Stimulated activated CD8-positive, alpha-beta memory T cell treated with anti-CD3 and anti-CD28 coated beads, Interleukin-12 subunit alpha, Interleukin-12 subunit beta, amount 100 ng/mL, for 24 hours (primary cell): ENCODE data around the gene KRTAP5-1.
"Not testable (repeated sequence)": the region's sequence is repeated elsewhere in the genome, so short reads cannot be mapped to it uniquely, and the experiment has no call there.

Experiments
- DNase-seq: peaks from one replicate; pipeline ENCODE4 v3.0.0-alpha.2; 2020; ENCODE audit errors: extremely low read depth

KRTAP5-1 gene, protein sequence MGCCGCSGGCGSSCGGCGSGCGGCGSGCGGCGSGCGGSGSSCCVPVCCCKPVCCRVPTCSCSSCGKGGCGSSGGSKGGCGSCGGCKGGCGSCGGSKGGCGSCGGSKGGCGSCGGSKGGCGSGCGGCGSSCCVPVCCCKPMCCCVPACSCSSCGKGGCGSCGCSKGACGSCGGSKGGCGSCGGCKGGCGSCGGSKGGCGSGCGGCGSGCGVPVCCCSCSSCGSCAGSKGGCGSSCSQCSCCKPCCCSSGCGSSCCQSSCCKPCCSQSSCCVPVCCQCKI

GRCh38 chr11:1584661-1585370 lies at the start of gene KRTAP5-1:
Gene KRTAP5-1 (minus strand): TSS chr11:1585283. CDS start chr11:1585249, 34 bp downstream.
- not testable (repeated sequence) for DNase-seq

GRCh38 chr11:1633864-1634263 lies 48.8 kb upstream of the KRTAP5-1 start:
- no peak for DNase-seq

DNA sequence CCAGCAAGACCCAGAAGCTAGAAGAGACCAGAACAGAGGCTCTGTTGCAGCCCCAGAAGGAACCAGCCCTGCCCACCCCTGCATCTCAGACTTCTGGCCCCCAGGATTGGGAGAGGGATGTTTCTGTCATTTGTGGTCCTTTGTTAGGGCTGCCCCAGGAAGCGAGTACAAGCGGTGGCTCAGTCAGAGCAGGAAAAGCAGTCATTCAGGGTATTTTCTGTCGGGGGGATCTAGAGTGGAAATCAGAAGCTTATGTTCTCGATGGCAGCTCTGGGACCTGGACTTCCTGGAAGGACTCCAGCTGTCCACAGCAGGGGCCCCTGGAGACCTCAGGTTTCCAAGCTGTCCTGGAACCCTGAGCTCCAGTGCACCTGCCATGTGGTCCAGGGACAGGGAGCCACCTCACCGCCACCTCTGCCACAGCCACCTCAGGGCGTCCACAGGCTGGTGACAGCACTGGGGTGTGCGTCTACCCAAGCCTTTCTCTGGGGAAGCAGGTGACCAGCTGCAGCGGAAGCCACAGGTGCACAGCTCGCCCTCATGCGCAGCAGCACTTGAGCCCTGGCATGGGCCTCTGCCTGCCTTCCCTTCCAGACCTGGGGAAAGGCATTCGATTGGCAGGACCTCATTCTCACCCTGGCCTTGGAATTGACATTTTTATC lies 47.1 kb upstream of the KRTAP5-1 start:
- no peak for DNase-seq

DNA sequence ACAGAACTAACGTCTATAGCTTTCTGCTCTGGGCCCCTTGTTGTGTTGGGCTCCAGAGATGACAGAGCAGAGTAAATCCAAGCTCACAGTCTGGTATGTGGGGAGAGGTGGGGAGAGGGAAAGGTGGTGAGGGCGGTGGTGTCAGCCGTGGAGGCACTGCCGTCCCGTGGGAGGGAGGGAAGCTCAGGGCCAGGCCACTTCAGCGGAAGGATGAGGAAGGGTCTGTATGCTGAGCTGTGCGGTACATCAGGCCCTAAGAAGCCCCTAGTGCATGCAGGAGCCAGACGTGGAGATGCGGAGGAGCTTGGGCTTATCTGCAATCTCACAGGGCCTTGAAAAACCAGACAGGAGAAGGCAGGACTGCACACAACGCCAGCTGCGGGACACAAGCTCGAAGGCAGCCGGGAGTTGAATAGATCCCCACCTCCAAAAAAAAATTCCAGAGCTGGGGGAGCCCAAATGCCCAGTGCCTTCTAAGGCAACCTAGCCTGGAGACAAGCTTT lies 46.0 kb upstream of the KRTAP5-1 start:
- DNase-seq = no peak

- no peak for DNase-seq
These were observed 45.2 kb upstream of the KRTAP5-1 start for GRCh38 chr11:1630271-1630670.

DNA sequence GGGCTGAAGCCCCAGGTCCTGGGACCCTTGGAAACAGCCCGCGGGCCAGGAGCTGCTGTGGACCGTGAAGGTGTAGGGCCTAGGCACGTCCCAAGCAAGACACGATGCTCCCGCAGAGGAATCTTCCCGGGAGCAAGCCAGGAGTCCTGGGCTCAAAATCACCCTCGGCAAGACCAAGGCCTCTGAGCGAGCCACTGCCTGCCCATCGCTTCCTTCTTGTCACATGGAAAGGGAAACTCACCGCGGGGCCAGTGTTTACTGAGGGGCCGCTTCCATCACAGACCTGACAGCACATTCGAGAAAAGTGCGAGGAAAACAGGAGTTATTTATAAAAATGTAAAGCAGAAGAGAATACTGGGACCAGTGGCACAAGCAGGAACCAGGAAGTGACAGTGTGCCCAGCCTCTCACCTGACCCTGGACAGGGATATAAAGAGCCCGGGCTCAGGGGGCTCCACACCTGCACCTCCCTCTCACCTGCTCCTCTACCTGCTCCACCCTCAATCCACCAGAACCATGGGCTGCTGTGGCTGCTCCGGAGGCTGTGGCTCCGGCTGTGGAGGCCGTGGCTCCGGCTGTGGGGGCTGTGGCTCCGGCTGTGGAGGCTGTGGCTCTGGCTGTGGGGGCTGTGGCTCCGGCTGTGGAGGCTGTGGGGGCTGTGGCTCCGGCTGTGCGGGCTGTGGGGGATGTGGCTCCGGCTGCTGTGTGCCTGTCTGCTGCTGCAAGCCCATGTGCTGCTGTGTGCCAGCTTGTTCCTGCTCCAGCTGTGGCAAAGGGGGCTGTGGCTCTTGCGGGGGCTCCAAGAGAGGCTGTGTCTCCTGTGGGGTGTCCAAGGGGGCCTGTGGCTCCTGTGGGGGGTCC lies 44.5 kb upstream of the KRTAP5-1 start, which contains the start of gene KRTAP5-5:
Gene KRTAP5-5 (plus strand): TSS at position 450 of the 860 bp plus-strand sequence. CDS start 66 bp downstream, at position 516.
- no peak for DNase-seq

- DNase-seq = no peak
These were observed 43.6 kb upstream of the KRTAP5-1 start for GRCh38 chr11:1628506-1629325.

GRCh38 chr11:1625541-1625940 lies 40.5 kb upstream of the KRTAP5-1 start:
- DNase-seq = no peak

DNA sequence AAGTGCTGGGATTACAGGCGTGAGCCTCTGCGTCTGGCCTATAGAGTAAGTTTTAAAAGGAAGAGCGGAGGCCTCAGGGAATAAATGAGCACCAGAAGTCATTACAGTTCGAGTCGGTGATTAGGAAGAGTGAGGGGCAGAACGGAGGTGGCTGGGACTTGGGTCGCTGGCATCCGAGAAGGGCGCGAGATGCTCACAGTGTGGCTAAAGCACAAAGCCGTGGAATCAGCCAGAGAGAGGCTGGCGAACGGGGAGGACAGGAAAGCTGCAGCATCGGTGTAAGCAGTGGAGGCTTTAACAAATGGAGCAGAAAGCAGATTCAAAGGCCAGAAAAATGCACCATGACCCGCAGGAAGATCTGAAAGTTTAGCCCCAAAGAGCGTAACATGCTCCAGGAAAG lies 39.5 kb upstream of the KRTAP5-1 start:
- DNase-seq = no peak

GRCh38 chr11:1623716-1624115 lies 38.6 kb upstream of the KRTAP5-1 start:
- no peak for DNase-seq

- no peak for DNase-seq
These were observed 37.0 kb upstream of the KRTAP5-1 start, which contains the start of gene KRTAP5-4 for GRCh38 chr11:1622086-1622485. Gene KRTAP5-4 (minus strand): TSS chr11:1622138. CDS start chr11:1622093, 45 bp downstream.

DNA sequence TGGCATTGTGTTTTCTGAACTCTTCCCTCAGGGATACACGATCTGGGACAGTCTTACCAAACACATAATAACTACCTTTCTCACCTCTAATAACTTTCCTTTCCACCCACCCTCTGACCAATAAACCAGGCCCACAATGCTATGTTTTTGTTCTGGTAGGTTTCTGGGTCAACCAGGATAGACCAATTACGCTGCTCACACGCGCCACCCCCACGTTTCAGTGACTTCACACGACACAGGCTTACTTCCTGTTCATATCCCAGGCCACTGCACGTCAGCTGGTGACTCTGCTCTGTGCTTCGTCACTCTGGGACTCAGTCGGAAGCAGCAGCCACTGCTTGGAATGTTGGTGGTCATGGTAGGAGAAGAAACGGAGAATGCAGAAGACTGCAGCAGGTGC lies 34.4 kb upstream of the KRTAP5-1 start:
- no peak for DNase-seq

- DNase-seq = no peak
These were observed 33.1 kb upstream of the KRTAP5-1 start for GRCh38 chr11:1618231-1618630.

- DNase-seq = no peak
These were observed 23.3 kb upstream of the KRTAP5-1 start, which contains the start of gene KRTAP5-3 for GRCh38 chr11:1608363-1608762. Gene KRTAP5-3 (minus strand): TSS chr11:1608463. CDS start chr11:1608385, 78 bp downstream.

- not testable (repeated sequence) for DNase-seq
These were observed 22.8 kb upstream of the KRTAP5-1 start for GRCh38 chr11:1607901-1608300.

- not testable (repeated sequence) for DNase-seq
These were observed 22.2 kb upstream of the KRTAP5-1 start for GRCh38 chr11:1607156-1607845.

- not testable (repeated sequence) for DNase-seq
These were observed 20.8 kb upstream of the KRTAP5-1 start for GRCh38 chr11:1605923-1606322.

GRCh38 chr11:1604711-1605110 lies 19.6 kb upstream of the KRTAP5-1 start:
- no peak for DNase-seq

GRCh38 chr11:1604181-1604580 lies 19.1 kb upstream of the KRTAP5-1 start:
- DNase-seq = no peak

DNA sequence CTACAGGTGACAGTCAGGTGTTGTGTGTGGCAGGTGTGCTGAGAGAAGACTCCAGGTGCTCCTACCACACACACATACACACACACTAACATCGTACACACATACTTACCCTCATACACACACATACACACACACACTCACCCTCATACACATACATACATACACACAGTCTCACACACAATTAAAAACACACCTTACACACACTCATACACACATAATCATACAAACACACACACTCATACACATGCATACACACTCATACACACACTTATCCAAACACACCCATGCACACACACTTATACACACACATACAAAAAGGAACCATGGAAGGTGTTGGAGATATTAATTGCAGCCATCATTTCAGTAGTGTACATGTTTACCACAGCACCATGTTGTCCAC lies 18.5 kb upstream of the KRTAP5-1 start:
- DNase-seq = no peak
